Breast epithelium (tissue), 4 donors: Measurements from ENCODE around the gene ARHGEF5. TPM values are rescaled to one million over a fixed set of nuclear protein-coding genes. Genes with fewer than 3 reads are reported as not detected.

Experiments used
- DNase-seq, 2 donors: peaks; one replicate each; pipeline ENCODE4 v3.0.0-alpha.2; 2019; ENCODE audit warnings: low spot score in 2 of 2
- H3K27ac ChIP-seq, 2 donors: fragments of 200-600 bp; sonication (generic) in 1 of 2; one replicate each; pipeline ENCODE4 v1.5.1; 2016 to 2019; ENCODE audit warnings: mild to moderate bottlenecking in 1 of 2
- H3K27me3 ChIP-seq, 2 donors: fragments of 200-600 bp; sonication (generic) in 1 of 2; one replicate each; pipeline versions ENCODE4 v1.5.1 to v1.6.0; 2017 to 2019; ENCODE audit warnings: control low read depth in 1 of 2, mild to moderate bottlenecking in 1 of 2
- H3K36me3 ChIP-seq: fragments of 200-600 bp; one replicate; pipeline ENCODE4 v1.5.1; 2019
- H3K4me1 ChIP-seq, 2 donors: fragments of 200-600 bp; sonication (generic); one replicate each; pipeline ENCODE4 v1.5.1; 2016 to 2019; ENCODE audit warnings: control low read depth in 1 of 2
- H3K4me3 ChIP-seq, 3 donors: fragments of 200-600 bp; sonication (generic); 1 replicate in 2 of 3; 2 replicates in 1 of 3; pipeline ENCODE4 v1.5.1; 2016 to 2019; ENCODE audit warnings: mild to moderate bottlenecking in 3 of 3, moderate library complexity in 2 of 3
- H3K9me3 ChIP-seq, 2 donors: fragments of 200-600 bp; sonication (generic) in 1 of 2; one replicate each; pipeline ENCODE4 v1.5.1; 2016 to 2019; ENCODE audit warnings: control low read depth in 1 of 2
- POLR2A ChIP-seq: fragments of 450-650 bp; IDR thresholded peaks from one replicate; pipeline ENCODE4 v1.6.1; 2016; ENCODE audit warnings: antibody characterized with exemption, mild to moderate bottlenecking, moderate library complexity
- POLR2AphosphoS5 ChIP-seq, 3 donors: sonication (generic); formaldehyde crosslinking; IDR thresholded peaks; one replicate each; pipeline ENCODE4 v1.6.1; 2017; ENCODE audit warnings: antibody characterized with exemption in 3 of 3
- intact Hi-C: fragments of 100-400 bp; cut with DNase I; formaldehyde crosslinking; loops from one replicate; pipeline ENCODE4 v1.15.1; 2023; ENCODE audit warnings: low total_unique reads
- total RNA-seq, 3 donors: library from RNA; depleted of rRNA; stranded (reverse); fragments of >200 nt; gene quantifications; one replicate each; pipeline ENCODE4 v1.1.0, GENCODE V29; 2016
- TF ChIP-seq, protein P1 (sequence below), 3 donors: fragments of 450-650 bp; IDR thresholded peaks; one replicate each; pipeline ENCODE4 v1.5.1; 2016 to 2017; ENCODE audit warnings: antibody characterized with exemption in 3 of 3, mild to moderate bottlenecking in 3 of 3, moderate library complexity in 3 of 3

ARHGEF5 gene
- total RNA-seq, 3 donors from 2014 or later, result 5.9 to 71.7 (median 31.8) TPM

DNA sequence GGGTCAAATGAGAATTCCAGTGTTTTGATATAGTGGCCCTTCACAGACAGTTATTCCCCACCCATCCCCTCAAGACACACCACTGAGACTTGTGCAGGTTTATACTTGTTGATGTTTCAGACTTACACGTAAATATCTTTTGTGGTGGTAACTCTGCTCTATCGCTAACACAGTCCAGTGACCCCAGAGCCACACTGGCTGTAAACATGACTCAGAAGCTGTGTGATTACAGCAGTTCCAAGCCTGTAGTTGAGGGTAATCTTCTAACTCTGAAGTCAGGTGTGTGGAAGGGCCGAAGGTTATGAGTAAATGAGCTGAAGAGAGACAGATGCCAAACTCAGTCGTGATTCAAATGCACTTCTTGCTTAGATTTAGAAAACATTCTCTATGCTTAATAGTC is 28.9 kb downstream of the ARHGEF5 start:
- TF ChIP-seq POLR2A (no peak), POLR2AphosphoS5 (IDR thresholded peaks at IDR 0.05) (no peak)
- TF ChIP-seq, protein P1, sequence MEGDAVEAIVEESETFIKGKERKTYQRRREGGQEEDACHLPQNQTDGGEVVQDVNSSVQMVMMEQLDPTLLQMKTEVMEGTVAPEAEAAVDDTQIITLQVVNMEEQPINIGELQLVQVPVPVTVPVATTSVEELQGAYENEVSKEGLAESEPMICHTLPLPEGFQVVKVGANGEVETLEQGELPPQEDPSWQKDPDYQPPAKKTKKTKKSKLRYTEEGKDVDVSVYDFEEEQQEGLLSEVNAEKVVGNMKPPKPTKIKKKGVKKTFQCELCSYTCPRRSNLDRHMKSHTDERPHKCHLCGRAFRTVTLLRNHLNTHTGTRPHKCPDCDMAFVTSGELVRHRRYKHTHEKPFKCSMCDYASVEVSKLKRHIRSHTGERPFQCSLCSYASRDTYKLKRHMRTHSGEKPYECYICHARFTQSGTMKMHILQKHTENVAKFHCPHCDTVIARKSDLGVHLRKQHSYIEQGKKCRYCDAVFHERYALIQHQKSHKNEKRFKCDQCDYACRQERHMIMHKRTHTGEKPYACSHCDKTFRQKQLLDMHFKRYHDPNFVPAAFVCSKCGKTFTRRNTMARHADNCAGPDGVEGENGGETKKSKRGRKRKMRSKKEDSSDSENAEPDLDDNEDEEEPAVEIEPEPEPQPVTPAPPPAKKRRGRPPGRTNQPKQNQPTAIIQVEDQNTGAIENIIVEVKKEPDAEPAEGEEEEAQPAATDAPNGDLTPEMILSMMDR (IDR thresholded peaks at IDR 0.05), result no peak
- no peaks in the 10 kb centered on the region for H3K36me3 ChIP-seq
- H3K27ac ChIP-seq, result no peak overlapping the region
- DNase-seq, result no peak
- H3K9me3 ChIP-seq, result no peaks in the 10 kb centered on the region
- intact Hi-C loops, result no loop called here
- no peaks in the 10 kb centered on the region for H3K4me1 ChIP-seq
- no peak overlapping the region for H3K4me3 ChIP-seq
- no peaks in the 10 kb centered on the region for H3K27me3 ChIP-seq

DNA sequence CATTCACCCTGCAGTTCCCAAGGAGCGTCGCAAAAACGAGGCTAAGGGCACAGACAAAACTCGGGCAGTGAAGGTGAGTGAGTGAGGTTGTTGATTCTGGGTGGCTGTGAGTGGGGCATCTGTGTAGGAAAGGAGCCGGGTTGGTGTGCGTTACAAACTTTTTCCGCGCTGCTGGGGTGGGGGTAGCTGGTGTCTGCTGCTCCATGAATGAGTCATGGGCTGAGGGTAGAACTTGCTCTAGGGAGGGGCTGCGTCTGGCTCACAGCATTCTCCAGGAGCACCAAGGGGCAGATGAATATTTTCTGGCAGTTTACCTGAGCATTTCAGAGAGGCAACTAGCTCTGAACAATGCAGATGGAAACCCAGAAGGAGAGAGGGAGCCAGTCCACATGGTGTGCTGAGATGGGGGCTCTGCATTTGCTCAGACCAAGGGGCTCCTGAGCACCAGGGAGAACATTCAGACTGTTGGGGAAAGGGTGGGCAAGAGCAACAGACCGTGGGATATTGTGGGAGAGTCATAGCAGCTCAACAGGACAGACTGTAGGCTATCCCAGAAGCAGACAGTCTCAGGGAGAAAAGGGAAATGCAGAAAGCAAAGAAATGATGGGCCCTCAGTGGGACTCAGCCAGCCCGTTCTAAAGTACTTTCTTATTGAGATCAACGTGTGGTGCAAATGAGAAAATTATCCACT is 29.5 kb downstream of the ARHGEF5 start:
- no peak for TF ChIP-seq POLR2AphosphoS5 (IDR thresholded peaks at IDR 0.05)
- TF ChIP-seq, protein P1 (IDR thresholded peaks at IDR 0.05), result no peak
- no peak for TF ChIP-seq POLR2A
- Histone ChIP-seq H3K27ac (no peak overlapping the region), H3K27me3 (no peaks in the 10 kb centered on the region), H3K36me3 (no peaks in the 10 kb centered on the region), H3K9me3 (no peaks in the 10 kb centered on the region), H3K4me1 (no peaks in the 10 kb centered on the region), H3K4me3 (no peak overlapping the region)
- intact Hi-C loops, result no loop called here
- DNase-seq, result no peak

DNA sequence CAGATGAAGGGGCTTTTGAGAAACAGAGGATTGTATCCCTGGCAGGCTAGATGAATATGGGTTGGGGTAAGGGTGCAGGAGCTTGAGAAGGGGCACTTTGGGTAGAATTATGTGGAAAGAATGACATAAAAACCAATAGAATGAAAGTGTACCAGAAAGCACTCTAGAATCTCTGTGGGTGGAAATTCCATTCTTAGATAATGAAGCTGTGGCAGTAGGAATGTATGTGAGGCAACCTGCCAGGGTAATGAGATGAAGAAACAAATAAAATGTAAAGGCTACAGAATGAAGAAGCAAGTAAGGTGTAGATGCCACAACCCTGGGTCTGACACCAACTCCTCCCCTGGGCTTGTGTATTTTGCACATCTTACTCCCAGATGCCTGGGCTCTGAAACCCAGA is 31.5 kb downstream of the ARHGEF5 start:
- no peak for DNase-seq
- Histone ChIP-seq H3K27me3 (no peaks in the 10 kb centered on the region), H3K27ac (no peak overlapping the region), H3K4me3 (no peak overlapping the region), H3K4me1 (no peaks in the 10 kb centered on the region), H3K36me3 (no peaks in the 10 kb centered on the region), H3K9me3 (no peaks in the 10 kb centered on the region)
- intact Hi-C loops, result no loop called here
- TF ChIP-seq POLR2AphosphoS5 (IDR thresholded peaks at IDR 0.05) (no peak), POLR2A (no peak)
- TF ChIP-seq, protein P1 (IDR thresholded peaks at IDR 0.05), result no peak

DNA sequence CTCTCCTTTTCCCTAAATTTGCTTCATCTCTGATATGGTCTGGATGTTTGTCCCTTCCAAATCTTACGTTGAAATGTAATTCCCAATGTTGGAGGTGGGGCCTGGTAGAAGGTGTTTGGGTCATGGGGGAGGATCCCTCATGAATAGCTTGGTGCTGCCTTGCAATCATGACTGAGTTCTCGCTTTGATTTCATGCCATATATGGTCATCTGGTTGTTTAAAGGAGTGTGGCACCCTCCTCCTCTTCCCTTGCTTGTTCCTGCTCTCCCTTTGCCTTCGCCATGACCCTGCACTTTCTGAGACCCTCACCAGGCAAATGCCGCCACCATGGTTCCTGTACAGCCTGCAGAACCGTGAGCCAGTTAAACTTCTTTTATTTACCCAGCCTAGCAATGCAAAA is 33.7 kb downstream of the ARHGEF5 start:
- Histone ChIP-seq H3K27me3 (no peaks in the 10 kb centered on the region), H3K4me3 (no peak overlapping the region), H3K4me1 (no peaks in the 10 kb centered on the region), H3K9me3 (no peaks in the 10 kb centered on the region), H3K36me3 (no peaks in the 10 kb centered on the region), H3K27ac (no peak overlapping the region)
- DNase-seq, result no peak
- intact Hi-C loops, result no loop called here
- TF ChIP-seq, protein P1 (IDR thresholded peaks at IDR 0.05), result no peak
- TF ChIP-seq POLR2AphosphoS5 (IDR thresholded peaks at IDR 0.05) (no peak), POLR2A (no peak)

DNA sequence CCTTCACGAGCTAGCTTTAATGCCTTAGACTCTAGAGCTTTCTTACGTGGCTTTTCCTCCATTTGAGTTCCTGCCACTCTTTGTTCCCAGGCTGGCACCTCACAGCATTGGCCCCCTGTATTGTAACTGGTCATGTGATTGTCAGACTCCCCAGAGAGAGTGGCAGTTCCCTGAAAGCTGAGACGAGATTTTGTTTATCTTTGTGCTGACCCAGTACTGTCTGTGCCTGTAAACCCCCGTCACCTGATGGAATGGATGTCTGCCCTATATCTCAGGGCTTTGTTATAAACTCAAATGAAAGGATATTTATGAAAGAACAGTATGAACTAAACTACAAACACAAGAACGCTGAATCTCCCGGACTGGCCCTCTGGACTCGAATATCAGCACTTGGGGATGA is 35.3 kb downstream of the ARHGEF5 start:
- Histone ChIP-seq H3K27ac (no peak overlapping the region), H3K36me3 (no peaks in the 10 kb centered on the region), H3K27me3 (no peaks in the 10 kb centered on the region), H3K9me3 (no peaks in the 10 kb centered on the region), H3K4me1 (no peaks in the 10 kb centered on the region), H3K4me3 (no peak overlapping the region)
- TF ChIP-seq POLR2A (no peak), POLR2AphosphoS5 (IDR thresholded peaks at IDR 0.05) (no peak)
- TF ChIP-seq, protein P1 (IDR thresholded peaks at IDR 0.05), result no peak
- DNase-seq, result no peak
- intact Hi-C loops, result no loop called here
